OCI-LY7 (cell line): ENCODE results near the gene DNAJB5.

ENCODE experiments used
- EZH2phosphoT487 ChIP-seq: fragments of 200-600 bp; sonication (generic); IDR thresholded peaks from 2 replicates; pipeline ENCODE4 v1.6.1; 2018; ENCODE audit warnings: low read depth, borderline replicate concordance, mild to moderate bottlenecking, mixed run types, antibody characterized with exemption, low read length, moderate library complexity, mixed read lengths
- TF ChIP-seq, protein P1 (sequence below): fragments of 200-600 bp; sonication (generic); conservative IDR thresholded peaks from 2 replicates; pipeline ENCODE4 v1.5.1; 2014; ENCODE audit warnings: mild to moderate bottlenecking, antibody characterized with exemption, low read length, moderate library complexity, mixed read lengths

DNA sequence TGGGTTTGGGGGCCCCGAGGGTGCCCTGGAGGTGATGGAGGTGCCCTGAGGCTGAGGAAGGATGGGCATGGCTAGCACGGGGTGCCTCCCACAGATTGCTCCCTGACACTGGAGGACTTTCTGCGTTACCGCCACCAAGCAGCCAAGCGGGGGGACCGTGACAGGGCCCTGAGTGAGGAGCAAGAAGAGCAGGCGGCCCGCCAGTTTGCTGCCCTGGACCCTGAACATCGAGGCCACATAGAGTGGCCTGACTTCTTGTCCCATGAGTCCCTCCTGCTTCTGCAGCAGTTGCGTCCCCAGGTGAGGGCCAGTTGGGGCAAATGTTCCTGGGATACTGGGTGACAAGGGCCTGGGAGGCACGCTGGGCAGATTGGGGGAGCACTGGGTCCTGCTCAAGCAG, 13.1 kb upstream of the DNAJB5 start:
- TF ChIP-seq, protein P1, sequence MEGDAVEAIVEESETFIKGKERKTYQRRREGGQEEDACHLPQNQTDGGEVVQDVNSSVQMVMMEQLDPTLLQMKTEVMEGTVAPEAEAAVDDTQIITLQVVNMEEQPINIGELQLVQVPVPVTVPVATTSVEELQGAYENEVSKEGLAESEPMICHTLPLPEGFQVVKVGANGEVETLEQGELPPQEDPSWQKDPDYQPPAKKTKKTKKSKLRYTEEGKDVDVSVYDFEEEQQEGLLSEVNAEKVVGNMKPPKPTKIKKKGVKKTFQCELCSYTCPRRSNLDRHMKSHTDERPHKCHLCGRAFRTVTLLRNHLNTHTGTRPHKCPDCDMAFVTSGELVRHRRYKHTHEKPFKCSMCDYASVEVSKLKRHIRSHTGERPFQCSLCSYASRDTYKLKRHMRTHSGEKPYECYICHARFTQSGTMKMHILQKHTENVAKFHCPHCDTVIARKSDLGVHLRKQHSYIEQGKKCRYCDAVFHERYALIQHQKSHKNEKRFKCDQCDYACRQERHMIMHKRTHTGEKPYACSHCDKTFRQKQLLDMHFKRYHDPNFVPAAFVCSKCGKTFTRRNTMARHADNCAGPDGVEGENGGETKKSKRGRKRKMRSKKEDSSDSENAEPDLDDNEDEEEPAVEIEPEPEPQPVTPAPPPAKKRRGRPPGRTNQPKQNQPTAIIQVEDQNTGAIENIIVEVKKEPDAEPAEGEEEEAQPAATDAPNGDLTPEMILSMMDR = no peak
- no peak for TF ChIP-seq EZH2phosphoT487
